ENCODE results near the gene SKAP1. TPM values are rescaled to one million over a fixed set of nuclear protein-coding genes. Genes with fewer than 3 reads are reported as not detected.

Gene SKAP1
- total RNA-seq, 5 donors from 2014 or later (not counting 1 experiment from before 2014, with no cell fraction given) = 71.5 to 142 (median 80.4) TPM

DNA sequence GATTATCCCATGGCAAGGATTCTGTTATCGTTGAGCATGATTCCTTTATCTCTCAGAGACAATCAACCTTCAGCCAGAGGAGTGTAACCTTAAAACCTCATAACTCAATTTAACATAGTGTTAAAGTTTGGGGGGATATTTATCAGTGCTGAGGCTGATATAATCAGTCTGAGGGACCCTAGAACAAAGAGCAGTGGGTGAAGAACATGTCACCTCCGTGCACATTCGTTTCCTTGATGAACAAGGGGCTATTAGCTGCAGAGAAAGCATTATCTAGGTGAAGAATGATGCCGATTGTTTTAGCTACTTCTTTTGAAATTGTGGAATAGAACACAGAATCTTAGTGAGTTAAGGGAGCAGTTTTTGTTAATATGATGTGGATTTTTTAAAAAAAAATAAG lies 99.1 kb downstream of the SKAP1 start:
- no peaks in the 10 kb centered on the region for H3K4me1 ChIP-seq (ENCODE audit: control insufficient read depth in 1 of 2, extremely low read depth in 1 of 2, insufficient read depth in 2 of 2, low read length in 2 of 2)
- H3K27me3 Mint-ChIP-seq = no peaks in the 10 kb centered on the region
- ChIA-PET POLR2A (no interaction called here), CTCF (interaction anchor here (0.6 to 1.5 kb wide), 4 partner anchors 9 to 42 kb away, joined by 3 to 6 read pairs (median 4); no protein-coding TSS in a partner anchor)
- 96% methylated on average over 3 of the region's 4 CpGs for WGBS (ENCODE audit: insufficient coverage)
- no peaks in the 10 kb centered on the region for H3K27me3 ChIP-seq (replicated peaks in 1 of 2; ENCODE audit: control insufficient read depth in 2 of 2, extremely low read depth in 1 of 2, insufficient read depth in 2 of 2, low read length in 1 of 2)
- H3K9me3 Mint-ChIP-seq = no peaks in the 10 kb centered on the region
- peaks cover 15 to 19% (median 18%) of the 10 kb centered on the region in 3 donors for H3K4me1 Mint-ChIP-seq
- no peak overlapping the region for H3K27ac Mint-ChIP-seq
- no peaks in the 10 kb centered on the region for H3K9me3 ChIP-seq
- H3K36me3 ChIP-seq (ENCODE audit: control insufficient read depth in 2 of 2, extremely low read depth in 1 of 2, insufficient read depth in 1 of 2, low read length in 1 of 2) = peaks cover 0 to 16% of the 10 kb centered on the region in 2 donors
- no peak overlapping the region for H3K27ac ChIP-seq (ENCODE audit: low read length)
- H3K4me3 ChIP-seq (ENCODE audit: control insufficient read depth in 1 of 2, extremely low read depth in 1 of 2, low read length in 1 of 2) = no peak overlapping the region
- peaks cover 25% of the 10 kb centered on the region for H3K36me3 Mint-ChIP-seq
- no peak for DNase-seq
- H3K4me3 Mint-ChIP-seq = no peak overlapping the region
- ATAC-seq (replicated peaks in 1 of 4) = no peak

DNA sequence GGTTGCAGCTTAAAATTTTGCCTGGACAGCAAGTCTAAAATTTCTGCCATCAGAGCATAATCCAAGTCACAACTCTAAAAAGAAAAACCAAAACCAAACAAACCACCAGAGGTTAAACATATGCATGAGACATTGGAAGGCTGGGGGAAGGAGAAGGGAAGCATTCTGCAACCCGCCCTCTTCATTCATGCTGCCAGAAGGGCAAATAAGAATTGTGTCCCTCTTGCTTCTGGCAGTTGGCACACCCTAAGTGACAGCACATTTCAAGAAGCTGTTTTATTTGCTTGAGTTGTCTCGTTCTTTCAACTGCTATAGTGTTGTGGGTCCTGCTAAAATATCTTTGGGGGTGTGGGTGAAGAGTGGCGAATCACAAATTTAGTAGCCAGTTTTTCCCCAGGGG lies 99.6 kb downstream of the SKAP1 start:
- WGBS (ENCODE audit: insufficient coverage) = 100% methylated on average over 2 of the region's 3 CpGs
- ChIA-PET POLR2A (no interaction called here), CTCF (interaction anchor here (0.7 to 1.5 kb wide), 3 partner anchors 10 to 43 kb away, joined by 3 to 6 read pairs (median 4); no protein-coding TSS in a partner anchor)
- no peak overlapping the region for H3K27ac Mint-ChIP-seq
- peaks cover 0 to 16% of the 10 kb centered on the region in 2 donors for H3K36me3 ChIP-seq (ENCODE audit: control insufficient read depth in 2 of 2, extremely low read depth in 1 of 2, insufficient read depth in 1 of 2, low read length in 1 of 2)
- no peak overlapping the region for H3K4me3 Mint-ChIP-seq
- H3K4me1 Mint-ChIP-seq = peaks cover 14 to 18% (median 15%) of the 10 kb centered on the region in 3 donors
- no peaks in the 10 kb centered on the region for H3K9me3 Mint-ChIP-seq
- no peak overlapping the region for H3K4me3 ChIP-seq (ENCODE audit: control insufficient read depth in 1 of 2, extremely low read depth in 1 of 2, low read length in 1 of 2)
- no peak overlapping the region for H3K27ac ChIP-seq (ENCODE audit: low read length)
- H3K27me3 Mint-ChIP-seq = no peaks in the 10 kb centered on the region
- H3K36me3 Mint-ChIP-seq = peaks cover 25% of the 10 kb centered on the region
- ATAC-seq (replicated peaks in 1 of 4) = no peak
- no peaks in the 10 kb centered on the region for H3K9me3 ChIP-seq
- no peaks in the 10 kb centered on the region for H3K4me1 ChIP-seq (ENCODE audit: control insufficient read depth in 1 of 2, extremely low read depth in 1 of 2, insufficient read depth in 2 of 2, low read length in 2 of 2)
- no peak for DNase-seq
- H3K27me3 ChIP-seq (replicated peaks in 1 of 2; ENCODE audit: control insufficient read depth in 2 of 2, extremely low read depth in 1 of 2, insufficient read depth in 2 of 2, low read length in 1 of 2) = no peaks in the 10 kb centered on the region

DNA sequence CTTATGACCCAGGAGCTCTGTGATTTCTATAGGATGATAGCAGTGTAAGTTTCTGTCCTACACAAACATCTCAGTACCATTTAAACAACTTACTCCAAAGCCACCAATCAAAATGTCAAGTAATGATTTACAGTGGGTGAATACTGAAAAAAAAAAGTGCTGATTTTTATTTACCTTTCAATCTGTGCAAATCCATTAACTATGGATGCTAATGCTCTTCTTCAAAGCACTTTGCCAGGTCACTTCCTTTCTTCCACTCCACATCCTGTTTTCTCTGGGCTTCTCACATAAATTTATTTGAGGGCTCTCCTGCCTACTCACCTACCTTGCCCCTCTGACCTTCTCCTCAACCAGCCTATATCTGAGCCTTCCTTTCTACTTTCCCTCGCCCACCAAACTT lies 101.6 kb downstream of the SKAP1 start:
- H3K4me1 Mint-ChIP-seq = peaks cover 14 to 19% (median 18%) of the 10 kb centered on the region in 3 donors
- WGBS (ENCODE audit: insufficient coverage) = no CpG with 5 or more reads among the region's 1 CpG
- no peak for DNase-seq
- peak overlapping the region in 1 of 2 donors; percentile 4 for H3K27ac Mint-ChIP-seq
- H3K4me3 ChIP-seq (ENCODE audit: control insufficient read depth in 1 of 2, extremely low read depth in 1 of 2, low read length in 1 of 2) = no peak overlapping the region
- CTCF ChIA-PET = no interaction called here
- no peak overlapping the region for H3K27ac ChIP-seq (ENCODE audit: low read length)
- H3K27me3 Mint-ChIP-seq = no peaks in the 10 kb centered on the region
- no peaks in the 10 kb centered on the region for H3K9me3 Mint-ChIP-seq
- H3K36me3 ChIP-seq (ENCODE audit: control insufficient read depth in 2 of 2, extremely low read depth in 1 of 2, insufficient read depth in 1 of 2, low read length in 1 of 2) = peaks cover 0 to 15% of the 10 kb centered on the region in 2 donors
- no peaks in the 10 kb centered on the region for H3K27me3 ChIP-seq (replicated peaks in 1 of 2; ENCODE audit: control insufficient read depth in 2 of 2, extremely low read depth in 1 of 2, insufficient read depth in 2 of 2, low read length in 1 of 2)
- POLR2A ChIA-PET = no interaction called here
- H3K9me3 ChIP-seq = no peaks in the 10 kb centered on the region
- H3K36me3 Mint-ChIP-seq = peaks cover 25% of the 10 kb centered on the region
- no peaks in the 10 kb centered on the region for H3K4me1 ChIP-seq (ENCODE audit: control insufficient read depth in 1 of 2, extremely low read depth in 1 of 2, insufficient read depth in 2 of 2, low read length in 2 of 2)
- H3K4me3 Mint-ChIP-seq = no peak overlapping the region
- no peak for ATAC-seq (replicated peaks in 1 of 4)

DNA sequence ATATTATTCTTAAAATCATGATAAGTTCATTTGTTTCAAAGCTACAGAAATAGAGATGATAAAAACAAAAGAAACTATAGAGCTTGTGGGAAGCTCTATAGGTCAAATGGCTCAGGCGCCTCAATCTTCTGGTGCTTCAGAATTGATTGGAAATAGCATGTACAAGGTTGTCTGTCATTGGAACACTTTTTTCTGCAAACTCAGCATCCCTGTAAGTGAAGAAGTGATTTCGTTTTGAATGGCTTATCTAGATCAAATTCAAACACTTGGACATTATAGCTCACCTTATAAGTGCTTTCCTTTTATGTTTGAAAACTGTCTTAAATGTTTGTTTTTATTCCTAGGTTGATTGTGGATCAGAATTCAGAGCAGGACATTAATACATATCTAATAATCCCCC lies 103.7 kb downstream of the SKAP1 start:
- Histone ChIP-seq H3K4me1 (ENCODE audit: control insufficient read depth in 1 of 2, extremely low read depth in 1 of 2, insufficient read depth in 2 of 2, low read length in 2 of 2) (no peaks in the 10 kb centered on the region), H3K27me3 (replicated peaks in 1 of 2; ENCODE audit: control insufficient read depth in 2 of 2, extremely low read depth in 1 of 2, insufficient read depth in 2 of 2, low read length in 1 of 2) (no peaks in the 10 kb centered on the region), H3K9me3 (no peaks in the 10 kb centered on the region), H3K36me3 (ENCODE audit: control insufficient read depth in 2 of 2, extremely low read depth in 1 of 2, insufficient read depth in 1 of 2, low read length in 1 of 2) (peaks cover 0 to 14% of the 10 kb centered on the region in 2 donors), H3K4me3 (ENCODE audit: control insufficient read depth in 1 of 2, extremely low read depth in 1 of 2, low read length in 1 of 2) (no peak overlapping the region), H3K27ac (ENCODE audit: low read length) (no peak overlapping the region)
- ChIA-PET POLR2A (interaction anchor here in 1 of 2 donors (1.0 kb wide), 1 partner anchor 19 kb away, joined by 4 read pairs; no protein-coding TSS in a partner anchor), CTCF (interaction anchor here (0.6 to 1.4 kb wide), 7 partner anchors 10 to 263 kb away, joined by 3 to 15 read pairs (median 4); no protein-coding TSS in a partner anchor)
- Mint-ChIP-seq H3K9me3 (no peaks in the 10 kb centered on the region), H3K36me3 (peaks cover 27% of the 10 kb centered on the region), H3K27ac (no peak overlapping the region), H3K4me1 (peaks cover 24 to 38% (median 30%) of the 10 kb centered on the region in 3 donors), H3K4me3 (no peak overlapping the region), H3K27me3 (no peaks in the 10 kb centered on the region)
- WGBS (ENCODE audit: insufficient coverage) = no CpG with 5 or more reads among the region's 2 CpGs
- no peak for ATAC-seq (replicated peaks in 1 of 4)
- no peak for DNase-seq

DNA sequence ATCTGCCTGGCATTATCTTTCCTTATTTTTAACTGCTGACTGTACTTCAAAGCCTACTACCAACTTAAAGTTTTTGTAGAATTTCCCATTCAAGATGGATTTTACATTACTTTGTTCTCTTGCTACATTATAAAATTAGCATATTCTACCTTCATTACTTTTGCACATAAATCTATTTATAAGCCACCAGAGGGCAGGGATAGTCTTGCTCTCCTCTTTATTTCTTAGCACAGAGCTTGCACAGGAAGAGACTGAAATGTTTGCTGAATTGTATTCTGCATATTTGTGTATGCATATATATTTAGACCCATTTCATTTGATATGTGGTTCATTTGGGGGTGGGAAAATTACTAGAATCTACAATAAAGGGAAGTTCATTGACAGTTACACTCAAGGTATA lies 108.0 kb downstream of the SKAP1 start:
- peaks cover 24 to 46% (median 27%) of the 10 kb centered on the region in 3 donors for H3K4me1 Mint-ChIP-seq
- peak overlapping the region in 1 of 2 donors; percentile 8 for H3K27ac Mint-ChIP-seq
- Histone ChIP-seq H3K36me3 (ENCODE audit: control insufficient read depth in 2 of 2, extremely low read depth in 1 of 2, insufficient read depth in 1 of 2, low read length in 1 of 2) (peaks cover 0 to 13% of the 10 kb centered on the region in 2 donors), H3K4me1 (ENCODE audit: control insufficient read depth in 1 of 2, extremely low read depth in 1 of 2, insufficient read depth in 2 of 2, low read length in 2 of 2) (no peaks in the 10 kb centered on the region), H3K27me3 (replicated peaks in 1 of 2; ENCODE audit: control insufficient read depth in 2 of 2, extremely low read depth in 1 of 2, insufficient read depth in 2 of 2, low read length in 1 of 2) (no peaks in the 10 kb centered on the region), H3K4me3 (ENCODE audit: control insufficient read depth in 1 of 2, extremely low read depth in 1 of 2, low read length in 1 of 2) (no peak overlapping the region), H3K27ac (ENCODE audit: low read length) (no peak overlapping the region), H3K9me3 (no peaks in the 10 kb centered on the region)
- no peaks in the 10 kb centered on the region for H3K9me3 Mint-ChIP-seq
- peaks cover 12% of the 10 kb centered on the region for H3K36me3 Mint-ChIP-seq
- no peaks in the 10 kb centered on the region for H3K27me3 Mint-ChIP-seq
- no peak for ATAC-seq (replicated peaks in 1 of 4)
- ChIA-PET CTCF (interaction anchor here in 1 of 2 donors (1.6 kb wide), 1 partner anchor 12 kb away, joined by 3 read pairs; no protein-coding TSS in a partner anchor), POLR2A (interaction anchor here in 1 of 2 donors (0.5 to 0.6 kb wide), 2 partner anchors 209 to 943 kb away, joined by 3 to 7 read pairs; no protein-coding TSS in a partner anchor)
- no peak overlapping the region for H3K4me3 Mint-ChIP-seq
- no peak for DNase-seq

DNA sequence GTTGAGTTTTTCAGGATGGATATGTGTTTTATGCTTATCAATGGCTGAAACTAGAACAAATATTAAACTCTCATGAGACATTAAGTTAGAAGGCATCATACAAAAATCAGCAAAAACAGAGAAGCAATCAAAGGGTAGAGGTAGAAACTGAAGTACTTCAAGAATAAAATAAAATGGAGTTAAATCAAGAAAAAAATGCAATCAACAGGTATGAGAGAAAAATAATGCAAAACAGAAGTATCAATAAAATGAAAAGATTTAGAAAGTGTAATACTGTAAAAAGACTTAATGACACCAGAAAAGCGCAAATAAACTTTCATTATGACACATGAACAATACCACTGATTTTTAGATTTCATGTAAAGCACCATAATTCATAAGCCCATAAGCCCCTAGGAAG lies 112.3 kb downstream of the SKAP1 start:
- H3K36me3 Mint-ChIP-seq = peaks cover 20% of the 10 kb centered on the region
- POLR2A ChIA-PET = interaction anchor here in 1 of 2 donors (0.5 kb wide), 1 partner anchor 114 kb away, joined by 10 read pairs; no protein-coding TSS in a partner anchor
- H3K27ac ChIP-seq (ENCODE audit: low read length) = no peak overlapping the region
- H3K27me3 Mint-ChIP-seq = no peaks in the 10 kb centered on the region
- no peak overlapping the region for H3K27ac Mint-ChIP-seq
- H3K4me3 ChIP-seq (ENCODE audit: control insufficient read depth in 1 of 2, extremely low read depth in 1 of 2, low read length in 1 of 2) = no peak overlapping the region
- no peak overlapping the region for H3K4me3 Mint-ChIP-seq
- DNase-seq (no peak), ATAC-seq (replicated peaks in 1 of 4) (no peak)
- no peaks in the 10 kb centered on the region for H3K9me3 ChIP-seq
- no peaks in the 10 kb centered on the region for H3K9me3 Mint-ChIP-seq
- no peaks in the 10 kb centered on the region for H3K27me3 ChIP-seq (replicated peaks in 1 of 2; ENCODE audit: control insufficient read depth in 2 of 2, extremely low read depth in 1 of 2, insufficient read depth in 2 of 2, low read length in 1 of 2)
- 88% methylated on average over 1 of the region's 1 CpG for WGBS (ENCODE audit: insufficient coverage)
- CTCF ChIA-PET = no interaction called here
- no peaks in the 10 kb centered on the region for H3K4me1 ChIP-seq (ENCODE audit: control insufficient read depth in 1 of 2, extremely low read depth in 1 of 2, insufficient read depth in 2 of 2, low read length in 2 of 2)
- H3K36me3 ChIP-seq (ENCODE audit: control insufficient read depth in 2 of 2, extremely low read depth in 1 of 2, insufficient read depth in 1 of 2, low read length in 1 of 2) = peaks cover 0 to 14% of the 10 kb centered on the region in 2 donors
- H3K4me1 Mint-ChIP-seq = peaks cover 41 to 46% (median 45%) of the 10 kb centered on the region in 3 donors

Measured in T-cell (primary cell).